Cardiac muscle cell (in vitro differentiated cells and primary cell): ENCODE data around the gene CA10. TPM values are rescaled to one million over a fixed set of nuclear protein-coding genes. Genes with fewer than 3 reads are reported as not detected.

Experiments used
- DNase-seq, 2 donors: peaks; one replicate each; pipeline versions ENCODE4 v3.0.0 to v3.0.0-alpha.2; 2010 to 2017; ENCODE audit warnings: low read depth in 1 of 2, low spot score in 1 of 2
- H3K27ac ChIP-seq: fragments of 200-600 bp; sonication (generic); 2 replicates; pipeline ENCODE4 v1.5.1; 2016
- H3K27me3 ChIP-seq: fragments of 200-600 bp; sonication (generic); 2 replicates; pipeline ENCODE4 v1.6.0; 2016; ENCODE audit warnings: control low read depth
- H3K36me3 ChIP-seq: fragments of 200-600 bp; sonication (generic); 2 replicates; pipeline ENCODE4 v1.5.1; 2016; ENCODE audit warnings: control low read depth
- H3K4me1 ChIP-seq: fragments of 200-600 bp; sonication (generic); 2 replicates; pipeline ENCODE4 v1.8.1; 2017; ENCODE audit warnings: low read depth, mild to moderate bottlenecking, mixed run types
- H3K4me3 ChIP-seq: fragments of 200-600 bp; sonication (generic); 2 replicates; pipeline ENCODE4 v1.5.1; 2016; ENCODE audit warnings: mild to moderate bottlenecking
- H3K9me3 ChIP-seq: fragments of 200-600 bp; sonication (generic); 2 replicates; pipeline ENCODE4 v1.5.1; 2017; ENCODE audit warnings: low read depth, mild to moderate bottlenecking, control low read depth
- polyA plus RNA-seq: library from polyadenylated mRNA; unstranded; fragments of >200 nt; fragmentation: Nextera tagmentation; extraction: Ambion mirVana; gene quantifications from 2 replicates; pipeline ENCODE4 v1.2.1, GENCODE V29; 2016
- total RNA-seq: library from RNA; depleted of rRNA; stranded (reverse); fragments of >200 nt; gene quantifications from 2 replicates; pipeline ENCODE4 v1.2.3, GENCODE V29; 2016
- TF ChIP-seq, protein P1 (sequence below): IDR thresholded peaks from 2 replicates; pipeline ENCODE4 v1.5.1; 2012; ENCODE audit warnings: low read depth, mild to moderate bottlenecking, low read length

The CA10 gene
- total and polyA plus RNA-seq, 2 experiments from 2014 or later, result not detected

DNA sequence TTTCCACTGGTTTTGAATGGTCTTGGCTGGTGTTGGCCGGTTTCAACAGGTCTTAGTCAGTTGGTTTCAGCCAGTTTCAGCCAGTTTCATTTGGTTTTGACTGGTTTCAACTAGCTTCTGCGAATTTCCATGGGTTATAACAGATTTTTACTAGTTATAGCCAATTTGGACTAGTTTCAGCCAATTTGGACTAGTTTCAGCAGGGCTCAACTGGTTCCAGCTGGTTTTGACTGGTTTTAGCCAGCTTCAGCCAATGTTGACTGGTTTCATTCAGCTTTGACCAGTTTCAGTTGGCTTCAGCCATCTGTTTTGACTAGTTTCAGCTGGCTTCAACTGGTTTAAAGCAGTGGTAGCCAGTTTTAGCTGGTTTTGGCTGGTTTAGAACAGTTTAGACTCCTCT is 465.6 kb downstream of the CA10 start:
- no peaks in the 10 kb centered on the region for H3K4me1 ChIP-seq
- H3K27ac ChIP-seq, result no peak overlapping the region
- DNase-seq, result no peak
- H3K36me3 ChIP-seq, result no peaks in the 10 kb centered on the region
- no peaks in the 10 kb centered on the region for H3K27me3 ChIP-seq
- H3K4me3 ChIP-seq, result no peak overlapping the region
- H3K9me3 ChIP-seq, result no peaks in the 10 kb centered on the region
- TF ChIP-seq, protein P1, sequence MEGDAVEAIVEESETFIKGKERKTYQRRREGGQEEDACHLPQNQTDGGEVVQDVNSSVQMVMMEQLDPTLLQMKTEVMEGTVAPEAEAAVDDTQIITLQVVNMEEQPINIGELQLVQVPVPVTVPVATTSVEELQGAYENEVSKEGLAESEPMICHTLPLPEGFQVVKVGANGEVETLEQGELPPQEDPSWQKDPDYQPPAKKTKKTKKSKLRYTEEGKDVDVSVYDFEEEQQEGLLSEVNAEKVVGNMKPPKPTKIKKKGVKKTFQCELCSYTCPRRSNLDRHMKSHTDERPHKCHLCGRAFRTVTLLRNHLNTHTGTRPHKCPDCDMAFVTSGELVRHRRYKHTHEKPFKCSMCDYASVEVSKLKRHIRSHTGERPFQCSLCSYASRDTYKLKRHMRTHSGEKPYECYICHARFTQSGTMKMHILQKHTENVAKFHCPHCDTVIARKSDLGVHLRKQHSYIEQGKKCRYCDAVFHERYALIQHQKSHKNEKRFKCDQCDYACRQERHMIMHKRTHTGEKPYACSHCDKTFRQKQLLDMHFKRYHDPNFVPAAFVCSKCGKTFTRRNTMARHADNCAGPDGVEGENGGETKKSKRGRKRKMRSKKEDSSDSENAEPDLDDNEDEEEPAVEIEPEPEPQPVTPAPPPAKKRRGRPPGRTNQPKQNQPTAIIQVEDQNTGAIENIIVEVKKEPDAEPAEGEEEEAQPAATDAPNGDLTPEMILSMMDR, result no peak

DNA sequence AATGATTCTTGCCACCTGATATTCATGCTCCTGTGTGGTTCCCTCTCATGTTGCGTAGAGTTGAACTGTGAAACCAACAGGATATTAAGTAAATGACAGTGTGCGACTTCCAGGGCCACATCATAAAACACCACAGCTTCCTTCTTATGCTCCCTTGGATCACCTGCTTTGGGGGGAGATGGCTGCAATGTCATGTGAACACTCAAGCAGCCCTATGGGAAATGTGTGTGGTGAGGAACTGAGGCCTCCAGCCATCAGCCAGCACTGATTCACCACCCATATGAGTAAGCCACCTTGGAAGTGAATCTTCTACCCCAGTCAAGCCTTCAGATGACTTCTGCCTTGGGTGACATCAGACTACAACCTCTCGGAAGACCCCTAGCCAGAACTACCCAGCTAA is 470.6 kb downstream of the CA10 start:
- H3K27ac ChIP-seq, result no peak overlapping the region
- no peaks in the 10 kb centered on the region for H3K9me3 ChIP-seq
- H3K4me1 ChIP-seq, result no peaks in the 10 kb centered on the region
- DNase-seq, result no peak
- TF ChIP-seq, protein P1, result no peak
- no peak overlapping the region for H3K4me3 ChIP-seq
- no peaks in the 10 kb centered on the region for H3K36me3 ChIP-seq
- H3K27me3 ChIP-seq, result no peaks in the 10 kb centered on the region

DNA sequence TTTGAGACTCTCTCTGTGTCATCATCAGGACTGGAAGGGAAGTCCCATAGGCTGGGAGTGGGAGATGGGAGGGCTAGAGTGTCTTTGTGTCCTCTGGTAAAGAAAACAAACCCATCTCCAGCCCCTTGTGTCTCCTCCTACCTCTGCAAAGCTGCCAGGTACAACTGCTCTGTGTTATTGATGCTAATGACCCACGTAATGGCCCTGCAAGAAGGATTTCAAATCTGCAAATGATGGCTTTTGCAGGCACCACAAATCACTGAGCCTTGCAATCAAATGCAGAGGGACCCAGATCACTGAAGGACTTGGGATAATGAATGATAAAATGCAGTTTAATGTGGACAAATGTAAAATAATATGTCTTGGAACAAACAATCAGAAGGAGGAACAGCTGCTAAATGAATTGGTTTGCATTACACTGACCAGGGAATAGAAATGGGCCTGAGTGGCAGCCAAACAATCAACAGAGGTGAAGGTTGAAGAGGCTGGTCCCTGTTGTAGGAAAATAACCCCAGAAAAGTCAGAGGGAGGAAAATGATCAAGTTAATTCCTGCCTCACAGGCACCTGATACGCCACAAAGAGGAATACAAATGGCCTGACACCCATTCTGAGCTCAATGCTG is 473.1 kb downstream of the CA10 start:
- no peaks in the 10 kb centered on the region for H3K4me1 ChIP-seq
- no peak overlapping the region for H3K4me3 ChIP-seq
- TF ChIP-seq, protein P1, result no peak
- H3K36me3 ChIP-seq, result no peaks in the 10 kb centered on the region
- no peaks in the 10 kb centered on the region for H3K9me3 ChIP-seq
- no peak overlapping the region for H3K27ac ChIP-seq
- no peak for DNase-seq
- H3K27me3 ChIP-seq, result no peaks in the 10 kb centered on the region

DNA sequence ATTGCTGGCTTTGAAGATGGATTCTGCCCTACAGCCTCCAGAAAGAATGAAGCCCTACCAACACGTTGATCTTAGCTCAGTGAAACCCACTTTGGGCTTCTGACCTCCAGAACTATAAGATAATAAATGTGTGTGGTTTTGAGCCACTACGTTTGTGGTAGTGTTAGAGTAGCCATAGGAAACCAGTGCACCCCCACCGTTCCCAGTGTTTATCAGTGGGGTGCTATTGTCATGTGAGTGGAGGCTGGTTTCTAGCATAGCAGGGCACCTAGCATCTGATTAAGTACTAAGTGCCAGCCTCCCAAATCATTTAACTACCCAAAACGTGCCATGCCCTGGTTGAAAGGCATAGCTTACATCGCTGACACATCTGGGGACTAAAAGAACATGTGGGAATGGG is 474.3 kb downstream of the CA10 start:
- TF ChIP-seq, protein P1, result no peak
- Histone ChIP-seq H3K27ac (no peak overlapping the region), H3K9me3 (no peaks in the 10 kb centered on the region), H3K4me3 (no peak overlapping the region), H3K36me3 (no peaks in the 10 kb centered on the region), H3K27me3 (no peaks in the 10 kb centered on the region), H3K4me1 (no peaks in the 10 kb centered on the region)
- DNase-seq, result no peak

DNA sequence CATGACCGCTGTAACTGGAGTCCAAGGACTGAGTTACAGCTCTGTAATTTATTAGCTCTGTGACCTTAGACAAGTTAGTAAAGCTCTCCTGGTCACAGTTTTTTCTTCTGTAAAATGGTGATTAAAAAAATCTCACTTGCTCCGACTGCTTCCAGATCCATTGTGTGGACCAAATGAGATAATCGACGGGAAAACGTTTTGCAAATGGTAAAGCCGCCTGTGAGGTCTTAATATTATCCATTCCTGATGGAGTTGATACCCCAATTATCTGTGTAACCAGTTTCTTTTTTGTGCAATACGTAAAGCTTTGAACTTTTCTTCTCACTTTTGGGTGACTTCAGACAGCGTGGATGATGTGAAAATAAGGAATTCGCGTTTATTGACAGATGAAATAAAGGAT is 475.2 kb downstream of the CA10 start:
- H3K4me1 ChIP-seq, result no peaks in the 10 kb centered on the region
- no peaks in the 10 kb centered on the region for H3K36me3 ChIP-seq
- no peak overlapping the region for H3K27ac ChIP-seq
- TF ChIP-seq, protein P1, result no peak
- no peaks in the 10 kb centered on the region for H3K9me3 ChIP-seq
- H3K27me3 ChIP-seq, result no peaks in the 10 kb centered on the region
- no peak overlapping the region for H3K4me3 ChIP-seq
- DNase-seq, result no peak
